Retinal pigment epithelial cell (primary cell): ENCODE data around the gene NAPEPLD.

Experiments used
- DNase-seq: peaks from one replicate; pipeline ENCODE4 v3.0.0-alpha.2; 2010; ENCODE audit warnings: low read depth
- H3K4me3 ChIP-seq: 2 replicates; pipeline ENCODE4 v1.5.1; 2011; ENCODE audit warnings: mild to moderate bottlenecking, low read length, control low read depth, moderate library complexity
- CTCF ChIP-seq: conservative IDR thresholded peaks from 2 replicates; pipeline ENCODE4 v1.5.1; 2011; ENCODE audit warnings: low read depth, low read length, control low read depth, inconsistent platforms

NAPEPLD gene

GRCh38 chr7:103076764-103077163, 72.1 kb downstream of the NAPEPLD start:
- TF ChIP-seq CTCF = no peak
- no peak overlapping the region for H3K4me3 ChIP-seq
- no peak for DNase-seq

GRCh38 chr7:103075337-103075918, 73.5 kb downstream of the NAPEPLD start:
- peak overlapping the region; percentile 89 for H3K4me3 ChIP-seq
- no peak for TF ChIP-seq CTCF
- peak; percentile 37 for DNase-seq

- no peak for TF ChIP-seq CTCF
- peak; percentile 72 for DNase-seq
- H3K4me3 ChIP-seq = peak within 1 kb of the TSS; percentile 89
These were observed 74.2 kb downstream of the NAPEPLD start, which contains the start of the genes ARMC10 and FBXL13 for GRCh38 chr7:103074519-103075336. Gene ARMC10 (plus strand): TSS chr7:103075140. CDS start chr7:103075273, 133 bp downstream. Gene FBXL13 (minus strand): TSS chr7:103074796.

- no peak for TF ChIP-seq CTCF
- DNase-seq = no peak
These were observed 74.8 kb downstream of the NAPEPLD start for GRCh38 chr7:103073989-103074518.

GRCh38 chr7:103071000-103071399, 77.9 kb downstream of the NAPEPLD start:
- TF ChIP-seq CTCF = no peak
- no peak overlapping the region for H3K4me3 ChIP-seq
- no peak for DNase-seq

More at GRCh38 chr7:103073989-103074518, 74.8 kb downstream of the NAPEPLD start:
- peak overlapping the region; percentile 89 for H3K4me3 ChIP-seq

GRCh38 chr7:103068414-103069403, 80.2 kb downstream of the NAPEPLD start:
- no peak for TF ChIP-seq CTCF
- no peak overlapping the region for H3K4me3 ChIP-seq
- no peak for DNase-seq
